Caco-2 (cell line): ENCODE measurements around the gene ANGPTL2. TPM values are rescaled to one million over a fixed set of nuclear protein-coding genes. Genes with fewer than 3 reads are reported as not detected.
A peak's percentile ranks its signal among the peaks of the same experiment; 100 is the strongest.

Experiments used
- BruUV-seq: library from RNA; stranded (reverse); fragments of 400-500 nt; replicated peaks from 2 replicates; lab custom pipeline; 2021; lab: Mats Ljungman, UMichigan
- CTCF ChIA-PET: fragments of 300-600 bp; sonication (Branson Sonifier 250); formaldehyde crosslinking; loops from one replicate; lab custom pipeline; 2022; ENCODE audit warnings: antibody characterized with exemption; lab: Charles Lee
- POLR2A ChIA-PET: fragments of 300-600 bp; sonication (Branson Sonifier 250); formaldehyde crosslinking; loops from one replicate; lab custom pipeline; 2022; ENCODE audit warnings: antibody characterized with exemption; lab: Charles Lee
- DNase-seq, 2 experiments: peaks; one replicate each; pipeline versions ENCODE4 v3.0.0 to v3.0.0-alpha.2; 2020 to 2022
- H3K27me3 ChIP-seq: replicated peaks from 2 replicates; pipeline ENCODE4 v1.6.0; 2011; ENCODE audit warnings: low read length; ENCODE audit not compliant: control insufficient read depth, insufficient read depth
- H3K36me3 ChIP-seq: 2 replicates; pipeline ENCODE4 v1.5.1; 2011; ENCODE audit warnings: low read length; ENCODE audit not compliant: control insufficient read depth, insufficient read depth
- H3K4me1 ChIP-seq: fragments of 250-450 bp; sonication (Bioruptor Pico); 2 replicates; pipeline ENCODE4 v1.5.1; 2020; ENCODE audit warnings: mild to moderate bottlenecking
- H3K4me3 ChIP-seq: 2 replicates; pipeline ENCODE4 v1.5.1; 2011; ENCODE audit warnings: low read depth, mild to moderate bottlenecking, control low read depth, low read length
- H3K9me3 ChIP-seq: fragments of 250-450 bp; sonication (Bioruptor Pico); 2 replicates; pipeline ENCODE4 v1.5.1; 2020; ENCODE audit warnings: mild to moderate bottlenecking, moderate library complexity
- H3K27ac Mint-ChIP-seq: one replicate; pipeline ENCODE4 v1.8.0; 2022; ENCODE audit warnings: mixed read lengths; ENCODE audit not compliant: unreplicated experiment
- H3K27me3 Mint-ChIP-seq: one replicate; pipeline ENCODE4 v1.8.0; 2022; ENCODE audit warnings: mixed read lengths; ENCODE audit not compliant: insufficient read depth, unreplicated experiment
- H3K36me3 Mint-ChIP-seq: one replicate; pipeline ENCODE4 v1.8.0; 2022; ENCODE audit warnings: mild to moderate bottlenecking, mixed read lengths; ENCODE audit not compliant: insufficient read depth, unreplicated experiment
- H3K4me1 Mint-ChIP-seq: one replicate; pipeline ENCODE4 v1.8.0; 2022; ENCODE audit warnings: low read depth, mixed read lengths; ENCODE audit not compliant: unreplicated experiment
- H3K4me3 Mint-ChIP-seq: one replicate; pipeline ENCODE4 v1.8.0; 2022; ENCODE audit warnings: mild to moderate bottlenecking, moderate library complexity, mixed read lengths; ENCODE audit not compliant: unreplicated experiment
- H3K9me3 Mint-ChIP-seq: one replicate; pipeline ENCODE4 v1.8.0; 2022; ENCODE audit warnings: mixed read lengths; ENCODE audit not compliant: unreplicated experiment
- CTCF ChIP-seq, 2 experiments: fragments of 200-600 bp in 1 of 2; IDR thresholded peaks; 1 replicate in 1 of 2; 2 replicates in 1 of 2; pipeline versions ENCODE4 v1.5.1 to v1.8.0; 2011 to 2022; ENCODE audit warnings: antibody characterized with exemption in 1 of 2, control low read depth in 1 of 2, inconsistent platforms in 1 of 2, low read depth in 1 of 2, low read length in 1 of 2, mild to moderate bottlenecking in 1 of 2, moderate library complexity in 1 of 2; ENCODE audit not compliant: insufficient read depth in 1 of 2, severe bottlenecking in 1 of 2, unreplicated experiment in 1 of 2
- intact Hi-C: fragments of 100-400 bp; cut with micrococcal nuclease; formaldehyde crosslinking; loops from one replicate; pipeline ENCODE4 v1.10.0; 2022; ENCODE audit not compliant: unreplicated experiment
- total RNA-seq: library from RNA; stranded (reverse); gene quantifications from 2 replicates; pipeline ENCODE4 v1.2.3, GENCODE V29; 2022

Gene ANGPTL2
- total RNA-seq, 1 experiment from 2014 or later: not detected

- peaks cover 25% of the 10 kb centered on the region for H3K36me3 Mint-ChIP-seq
- H3K4me1 Mint-ChIP-seq: peaks cover 32% of the 10 kb centered on the region
- no peaks in the 10 kb centered on the region for H3K9me3 Mint-ChIP-seq
- no TSS peak for BruUV-seq
- Histone ChIP-seq H3K27me3 (no peaks in the 10 kb centered on the region), H3K4me1 (peaks cover 60% of the 10 kb centered on the region), H3K36me3 (no peaks in the 10 kb centered on the region), H3K9me3 (no peaks in the 10 kb centered on the region; the same call in none of the 2 replicates), H3K4me3 (no peak overlapping the region)
- peak overlapping the region; percentile 54 for H3K4me3 Mint-ChIP-seq
- DNase-seq: peak; percentile 78 to 82
- no peaks in the 10 kb centered on the region for H3K27me3 Mint-ChIP-seq
- H3K27ac Mint-ChIP-seq: peak overlapping the region; percentile 95
- CTCF ChIA-PET: interaction anchor here (1.8 kb wide), 1 partner anchor 92 kb away, joined by 7 read pairs; no protein-coding TSS in a partner anchor
- POLR2A ChIA-PET: no interaction called here
- TF ChIP-seq CTCF (IDR thresholded peaks at IDR 0.05; ENCODE audit: insufficient read depth in 1 of 2, low read depth in 1 of 2, low read length in 1 of 2, severe bottlenecking in 1 of 2, unreplicated experiment in 1 of 2): no peak
- intact Hi-C loops: loop anchor here (1.0 to 5.0 kb wide), 5 partner anchors 9 to 330 kb away; partner anchors contain the start of gene SLC2A8
Observed at GRCh38 chr9:127067603-127068220, 54.7 kb downstream of the ANGPTL2 start.

GRCh38 chr9:127066851-127067136, 55.6 kb downstream of the ANGPTL2 start:
- Mint-ChIP-seq H3K9me3 (no peaks in the 10 kb centered on the region), H3K27ac (peak overlapping the region; percentile 95), H3K27me3 (no peaks in the 10 kb centered on the region), H3K4me1 (peaks cover 32% of the 10 kb centered on the region), H3K4me3 (peak overlapping the region; percentile 54), H3K36me3 (peaks cover 18% of the 10 kb centered on the region)
- Histone ChIP-seq H3K4me3 (no peak overlapping the region), H3K36me3 (no peaks in the 10 kb centered on the region), H3K4me1 (peaks cover 65% of the 10 kb centered on the region), H3K9me3 (no peaks in the 10 kb centered on the region; the same call in 1 of the 2 replicates), H3K27me3 (no peaks in the 10 kb centered on the region)
- intact Hi-C loops: loop anchor here (2.0 to 5.0 kb wide), 4 partner anchors 92 to 331 kb away; partner anchors contain the start of gene SLC2A8
- no peak for TF ChIP-seq CTCF (IDR thresholded peaks at IDR 0.05; ENCODE audit: insufficient read depth in 1 of 2, low read depth in 1 of 2, low read length in 1 of 2, severe bottlenecking in 1 of 2, unreplicated experiment in 1 of 2)
- CTCF ChIA-PET: interaction anchor here (0.6 to 1.8 kb wide), 7 partner anchors 10 to 285 kb away, joined by 3 to 10 read pairs (median 4); no protein-coding TSS in a partner anchor
- POLR2A ChIA-PET: interaction anchor here (0.6 to 1.2 kb wide), 4 partner anchors 13 to 330 kb away, joined by 3 to 4 read pairs (median 4); partner anchors contain the start of gene SLC2A8
- peak; percentile 76 to 78 for DNase-seq
- BruUV-seq: no TSS peak

- Histone ChIP-seq H3K27me3 (no peaks in the 10 kb centered on the region), H3K36me3 (no peaks in the 10 kb centered on the region), H3K9me3 (no peaks in the 10 kb centered on the region), H3K4me1 (peaks cover 65% of the 10 kb centered on the region), H3K4me3 (no peak overlapping the region)
- Mint-ChIP-seq H3K4me3 (no peak overlapping the region), H3K27ac (peak overlapping the region; percentile 95), H3K9me3 (no peaks in the 10 kb centered on the region), H3K4me1 (peaks cover 32% of the 10 kb centered on the region), H3K36me3 (peaks cover 13% of the 10 kb centered on the region), H3K27me3 (no peaks in the 10 kb centered on the region)
- intact Hi-C loops: loop anchor here (2.0 to 5.0 kb wide), 4 partner anchors 93 to 331 kb away; partner anchors contain the start of gene SLC2A8
- no peak for DNase-seq
- ChIA-PET CTCF (interaction anchor here (0.6 to 1.8 kb wide), 7 partner anchors 10 to 284 kb away, joined by 3 to 10 read pairs (median 4); no protein-coding TSS in a partner anchor), POLR2A (interaction anchor here (0.6 to 1.2 kb wide), 5 partner anchors 13 to 330 kb away, joined by 3 to 4 read pairs (median 4); partner anchors contain the start of gene SLC2A8)
- no TSS peak for BruUV-seq
- no peak for TF ChIP-seq CTCF (IDR thresholded peaks at IDR 0.05; ENCODE audit: insufficient read depth in 1 of 2, low read depth in 1 of 2, low read length in 1 of 2, severe bottlenecking in 1 of 2, unreplicated experiment in 1 of 2)
Observed at GRCh38 chr9:127066060-127066850, 56.2 kb downstream of the ANGPTL2 start.
